Neural progenitor cell (in vitro differentiated cells): Measurements from ENCODE around the gene ADRA2B.
"Not testable (repeated sequence)": the region's sequence is repeated elsewhere in the genome, so short reads cannot be mapped to it uniquely, and the experiment has no call there.

Source experiments
- EZH2 ChIP-seq: fragments of 200-600 bp; sonication (generic); IDR thresholded peaks from 2 replicates; pipeline ENCODE4 v1.6.1; 2017; ENCODE audit warnings: antibody characterized with exemption, mild to moderate bottlenecking, moderate library complexity
- TF ChIP-seq, protein P1 (sequence below): fragments of 200-600 bp; sonication (generic); IDR thresholded peaks from 2 replicates; pipeline ENCODE4 v1.5.1; 2017; ENCODE audit warnings: antibody characterized with exemption, mild to moderate bottlenecking

DNA sequence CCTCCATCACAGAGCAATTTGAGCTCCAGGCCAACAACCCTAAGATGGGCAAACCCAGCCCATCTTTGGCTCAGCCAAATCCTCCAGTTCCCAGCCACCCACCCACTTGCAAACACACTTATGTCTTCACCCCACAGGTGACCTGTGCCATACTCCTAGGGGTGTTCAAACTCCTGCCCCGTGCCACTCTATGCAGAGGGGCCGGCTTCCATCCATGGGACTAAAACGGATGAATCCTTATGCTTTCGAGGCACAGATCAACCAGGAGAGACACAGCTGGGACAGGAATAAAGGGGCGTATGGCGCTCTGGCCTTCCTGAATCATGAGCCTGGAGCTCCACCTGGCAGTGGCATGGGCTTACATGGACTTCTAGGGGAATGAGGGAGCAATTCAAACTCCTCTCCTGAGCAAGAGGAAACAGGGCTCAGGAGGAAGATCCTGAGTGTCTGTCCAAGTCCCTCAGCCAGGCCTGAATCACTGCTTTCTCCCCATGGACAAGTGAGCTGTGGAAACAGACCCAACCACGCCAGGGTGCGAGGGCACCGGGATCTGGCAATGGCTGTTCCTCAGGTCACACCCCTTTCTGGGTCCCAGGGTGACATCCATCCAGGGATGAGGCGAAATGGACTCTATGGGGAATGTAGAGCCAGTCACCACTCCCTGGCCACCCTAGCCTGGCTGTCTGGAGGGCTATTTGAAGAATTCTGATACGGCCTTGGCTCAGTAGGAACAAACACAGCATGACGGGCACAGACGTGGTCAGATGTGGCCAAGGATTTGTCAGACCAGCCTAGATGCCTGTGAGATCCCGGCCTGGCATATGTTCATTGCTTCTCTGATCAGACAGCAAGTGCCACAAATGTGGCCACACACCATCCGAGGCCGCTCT is 45.0 kb downstream of the ADRA2B start:
- TF ChIP-seq, protein P1, sequence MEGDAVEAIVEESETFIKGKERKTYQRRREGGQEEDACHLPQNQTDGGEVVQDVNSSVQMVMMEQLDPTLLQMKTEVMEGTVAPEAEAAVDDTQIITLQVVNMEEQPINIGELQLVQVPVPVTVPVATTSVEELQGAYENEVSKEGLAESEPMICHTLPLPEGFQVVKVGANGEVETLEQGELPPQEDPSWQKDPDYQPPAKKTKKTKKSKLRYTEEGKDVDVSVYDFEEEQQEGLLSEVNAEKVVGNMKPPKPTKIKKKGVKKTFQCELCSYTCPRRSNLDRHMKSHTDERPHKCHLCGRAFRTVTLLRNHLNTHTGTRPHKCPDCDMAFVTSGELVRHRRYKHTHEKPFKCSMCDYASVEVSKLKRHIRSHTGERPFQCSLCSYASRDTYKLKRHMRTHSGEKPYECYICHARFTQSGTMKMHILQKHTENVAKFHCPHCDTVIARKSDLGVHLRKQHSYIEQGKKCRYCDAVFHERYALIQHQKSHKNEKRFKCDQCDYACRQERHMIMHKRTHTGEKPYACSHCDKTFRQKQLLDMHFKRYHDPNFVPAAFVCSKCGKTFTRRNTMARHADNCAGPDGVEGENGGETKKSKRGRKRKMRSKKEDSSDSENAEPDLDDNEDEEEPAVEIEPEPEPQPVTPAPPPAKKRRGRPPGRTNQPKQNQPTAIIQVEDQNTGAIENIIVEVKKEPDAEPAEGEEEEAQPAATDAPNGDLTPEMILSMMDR: not testable (repeated sequence)
- not testable (repeated sequence) for TF ChIP-seq EZH2
